PC-9 (cell line): ENCODE measurements around the gene TERB1.

Source experiments
- EZH2 ChIP-seq: fragments of 200-600 bp; sonication (generic); IDR thresholded peaks from 2 replicates; pipeline ENCODE4 v1.8.0; 2017; ENCODE audit warnings: antibody characterized with exemption, low read depth
- TF ChIP-seq, protein P1 (sequence below): fragments of 200-600 bp; sonication (generic); conservative IDR thresholded peaks from 2 replicates; pipeline ENCODE4 v1.6.1; 2017; ENCODE audit warnings: mixed run types, antibody characterized with exemption, mild to moderate bottlenecking, moderate library complexity

GRCh38 chr16:66832661-66833305 is 31.4 kb upstream of the TERB1 start:
- TF ChIP-seq, protein P1, sequence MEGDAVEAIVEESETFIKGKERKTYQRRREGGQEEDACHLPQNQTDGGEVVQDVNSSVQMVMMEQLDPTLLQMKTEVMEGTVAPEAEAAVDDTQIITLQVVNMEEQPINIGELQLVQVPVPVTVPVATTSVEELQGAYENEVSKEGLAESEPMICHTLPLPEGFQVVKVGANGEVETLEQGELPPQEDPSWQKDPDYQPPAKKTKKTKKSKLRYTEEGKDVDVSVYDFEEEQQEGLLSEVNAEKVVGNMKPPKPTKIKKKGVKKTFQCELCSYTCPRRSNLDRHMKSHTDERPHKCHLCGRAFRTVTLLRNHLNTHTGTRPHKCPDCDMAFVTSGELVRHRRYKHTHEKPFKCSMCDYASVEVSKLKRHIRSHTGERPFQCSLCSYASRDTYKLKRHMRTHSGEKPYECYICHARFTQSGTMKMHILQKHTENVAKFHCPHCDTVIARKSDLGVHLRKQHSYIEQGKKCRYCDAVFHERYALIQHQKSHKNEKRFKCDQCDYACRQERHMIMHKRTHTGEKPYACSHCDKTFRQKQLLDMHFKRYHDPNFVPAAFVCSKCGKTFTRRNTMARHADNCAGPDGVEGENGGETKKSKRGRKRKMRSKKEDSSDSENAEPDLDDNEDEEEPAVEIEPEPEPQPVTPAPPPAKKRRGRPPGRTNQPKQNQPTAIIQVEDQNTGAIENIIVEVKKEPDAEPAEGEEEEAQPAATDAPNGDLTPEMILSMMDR, result no peak
- TF ChIP-seq EZH2, result no peak
